SJSA1 (cell line): ENCODE data around the gene DDX59. TPM values are rescaled to one million over a fixed set of nuclear protein-coding genes. Genes with fewer than 3 reads are reported as not detected.

Experiments
- DNase-seq, 2 experiments: peaks; one replicate each; pipeline ENCODE4 v3.0.0-alpha.2; 2015 to 2020; ENCODE audit warnings: low spot score in 2 of 2, low read depth in 1 of 2
- H3K27ac ChIP-seq: fragments of 250-450 bp; sonication (Bioruptor Pico); 2 replicates; pipeline ENCODE4 v1.5.1; 2020; ENCODE audit warnings: mild to moderate bottlenecking, moderate library complexity
- H3K27me3 ChIP-seq: fragments of 250-450 bp; sonication (Bioruptor Pico); replicated peaks from 2 replicates; pipeline ENCODE4 v1.5.1; 2020; ENCODE audit warnings: mild to moderate bottlenecking, moderate library complexity
- H3K36me3 ChIP-seq: fragments of 250-450 bp; sonication (Bioruptor Pico); 2 replicates; pipeline ENCODE4 v1.5.1; 2020; ENCODE audit warnings: mild to moderate bottlenecking
- H3K4me1 ChIP-seq: fragments of 250-450 bp; sonication (Bioruptor Pico); replicated peaks from 2 replicates; pipeline ENCODE4 v1.6.1; 2021; ENCODE audit warnings: mild to moderate bottlenecking
- H3K4me3 ChIP-seq: fragments of 250-450 bp; sonication (Bioruptor Pico); 2 replicates; pipeline ENCODE4 v1.5.1; 2020; ENCODE audit warnings: mild to moderate bottlenecking
- H3K9me3 ChIP-seq: fragments of 250-450 bp; sonication (Bioruptor Pico); replicated peaks from 2 replicates; pipeline ENCODE4 v1.5.1; 2020; ENCODE audit warnings: mild to moderate bottlenecking
- total RNA-seq: library from RNA; depleted of rRNA; stranded (reverse); fragments of >200 nt; shearing (Covaris generic); gene quantifications from 2 replicates; pipeline ENCODE4 v1.2.3, GENCODE V29; 2014

Gene DDX59
- total RNA-seq, 1 experiment from 2014 or later, result 16.5 TPM

DNA sequence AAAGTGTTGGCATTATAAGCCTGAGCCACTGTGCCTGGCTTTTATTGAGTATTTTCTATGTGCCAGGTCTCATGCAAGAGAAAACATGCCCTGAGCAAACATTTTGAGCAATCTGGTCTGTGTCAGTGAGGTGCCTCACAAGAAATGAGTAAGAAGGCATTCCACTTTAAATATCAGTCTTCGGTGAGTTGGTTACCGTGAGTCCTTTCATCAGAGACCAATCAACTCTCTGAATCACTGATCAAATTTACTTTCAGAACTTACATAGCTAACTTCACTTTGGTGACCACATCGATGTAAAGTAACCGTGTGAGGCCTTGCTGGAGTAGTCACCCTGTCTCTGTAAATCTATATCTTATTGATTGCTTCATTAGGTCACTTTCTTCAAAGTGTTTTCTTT, 14.3 kb upstream of the DDX59 start:
- Histone ChIP-seq H3K27ac (no peak overlapping the region), H3K36me3 (no peaks in the 10 kb centered on the region)
- no peak for DNase-seq

DNA sequence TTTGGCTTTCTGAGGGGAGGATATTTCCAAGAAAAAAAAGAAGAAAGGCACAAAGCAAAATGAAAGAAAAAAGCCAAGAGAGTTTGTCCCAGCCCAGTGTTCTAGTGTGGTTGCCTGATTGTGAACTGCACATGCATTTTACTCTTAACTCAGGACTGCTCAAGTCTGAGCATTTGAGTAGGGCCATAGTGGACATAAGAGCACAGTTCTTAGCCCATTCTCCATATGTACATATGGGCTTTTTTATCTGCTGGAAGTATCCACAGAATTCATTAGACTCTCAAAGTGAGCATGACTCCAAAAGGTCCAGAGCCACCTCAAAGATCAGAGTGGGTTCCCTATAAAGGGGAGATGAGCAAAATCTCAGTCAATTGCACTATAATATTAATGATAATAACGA, 13.6 kb upstream of the DDX59 start:
- no peak overlapping the region for H3K4me3 ChIP-seq
- no peaks in the 10 kb centered on the region for H3K9me3 ChIP-seq
- H3K4me1 ChIP-seq, result no peaks in the 10 kb centered on the region
- no peak overlapping the region for H3K27ac ChIP-seq
- no peaks in the 10 kb centered on the region for H3K36me3 ChIP-seq
- no peak for DNase-seq
- H3K27me3 ChIP-seq, result peaks cover 2% of the 10 kb centered on the region; the same call in 1 of the 2 replicates

More for the DNA sequence above, 14.3 kb upstream of the DDX59 start:
- Histone ChIP-seq H3K27me3 (peaks cover 2% of the 10 kb centered on the region; the same call in 1 of the 2 replicates), H3K4me1 (no peaks in the 10 kb centered on the region), H3K4me3 (no peak overlapping the region), H3K9me3 (no peaks in the 10 kb centered on the region)

DNA sequence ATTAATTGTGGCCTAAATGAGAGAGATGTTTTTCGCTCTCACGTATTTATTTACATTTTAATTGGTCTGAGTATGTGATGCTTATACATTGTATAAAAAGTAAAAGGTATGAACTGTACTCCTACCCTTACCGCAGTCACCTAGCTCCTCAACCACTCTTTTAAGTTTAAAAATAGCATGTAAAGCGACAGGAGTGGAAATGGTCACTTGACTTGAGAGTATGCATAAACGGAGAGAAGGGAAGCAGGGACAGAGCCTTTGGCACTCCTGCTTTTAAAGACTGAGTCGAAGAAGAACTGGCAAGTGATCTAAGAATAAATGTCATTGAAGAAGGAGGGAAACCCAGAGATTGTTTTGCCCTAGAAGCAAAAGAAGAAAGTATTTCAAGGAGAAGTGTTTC, 11.5 kb upstream of the DDX59 start:
- Histone ChIP-seq H3K4me3 (no peak overlapping the region), H3K4me1 (no peaks in the 10 kb centered on the region), H3K9me3 (no peaks in the 10 kb centered on the region), H3K36me3 (no peaks in the 10 kb centered on the region), H3K27me3 (no peaks in the 10 kb centered on the region), H3K27ac (no peak overlapping the region)
- DNase-seq, result no peak

DNA sequence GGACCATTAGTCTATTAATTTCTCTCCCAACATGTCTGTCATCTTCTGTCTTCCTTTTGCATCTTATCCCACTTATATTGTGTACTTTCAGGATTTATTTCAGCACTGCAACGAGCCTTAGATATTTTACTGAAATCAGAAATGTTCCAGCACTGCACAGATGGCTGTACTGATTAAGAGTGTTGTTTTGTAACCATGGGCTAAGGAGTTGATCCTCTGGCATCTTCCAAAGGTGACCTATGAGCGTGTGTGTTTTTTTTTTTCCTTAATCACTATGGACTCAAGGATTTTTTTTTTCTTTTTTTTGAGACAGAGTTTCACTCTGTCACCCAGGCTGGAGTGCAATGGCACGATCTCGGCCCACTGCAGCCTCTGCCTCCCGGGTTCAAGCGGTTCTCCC, 7.1 kb upstream of the DDX59 start:
- H3K27ac ChIP-seq, result no peak overlapping the region
- no peaks in the 10 kb centered on the region for H3K36me3 ChIP-seq
- H3K4me1 ChIP-seq, result no peaks in the 10 kb centered on the region
- DNase-seq, result no peak
- no peak overlapping the region for H3K4me3 ChIP-seq
- no peaks in the 10 kb centered on the region for H3K27me3 ChIP-seq
- no peaks in the 10 kb centered on the region for H3K9me3 ChIP-seq

DNA sequence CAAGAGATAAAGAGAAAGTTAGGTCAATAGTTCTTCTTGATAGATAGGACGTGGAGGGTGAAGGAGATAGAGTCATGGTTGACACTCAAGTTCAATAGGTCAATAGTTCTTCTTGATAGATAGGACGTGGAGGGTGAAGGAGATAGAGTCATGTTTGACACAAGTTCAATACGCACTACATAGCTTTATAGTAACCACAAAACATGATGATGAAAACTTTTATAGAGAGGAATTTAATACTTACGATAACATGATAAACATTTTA, 5.8 kb upstream of the DDX59 start:
- no peak for DNase-seq
- no peak overlapping the region for H3K27ac ChIP-seq

DNA sequence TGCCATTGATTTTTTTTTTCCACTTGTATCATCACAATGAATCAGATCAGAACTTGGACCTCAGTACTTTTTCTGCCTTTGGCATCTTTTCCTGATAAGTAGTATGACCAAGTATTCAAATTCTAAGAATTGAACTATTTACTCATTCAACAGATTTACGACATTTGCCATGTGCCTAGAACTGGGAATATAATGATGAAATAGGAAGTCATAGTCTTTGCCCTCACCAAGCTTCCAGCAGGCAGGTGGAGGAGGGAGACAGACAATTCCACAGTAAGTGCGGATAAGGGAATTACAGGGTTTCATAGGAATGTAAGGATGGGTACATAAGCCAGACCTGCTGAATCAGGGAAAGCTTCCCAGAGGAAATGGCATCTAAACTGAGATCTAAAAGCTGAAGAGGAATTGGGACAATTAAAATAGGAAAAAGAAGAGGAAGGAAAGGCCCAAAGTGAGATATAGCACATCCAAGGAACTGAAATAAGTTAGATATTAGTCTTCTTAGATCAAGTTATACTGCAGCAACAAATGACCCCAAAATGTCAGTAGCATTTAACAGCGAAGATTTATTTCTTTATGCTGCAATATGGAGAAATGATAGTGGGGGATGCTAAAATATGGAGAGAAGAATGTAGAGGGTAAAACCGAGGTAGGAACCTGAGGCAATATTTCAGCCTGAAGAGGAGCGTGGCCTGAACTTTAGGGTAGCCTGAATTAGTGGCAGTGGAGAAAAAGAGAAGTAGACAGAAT, 5.3 kb upstream of the DDX59 start:
- Histone ChIP-seq H3K36me3 (no peaks in the 10 kb centered on the region), H3K27ac (no peak overlapping the region), H3K27me3 (no peaks in the 10 kb centered on the region), H3K4me1 (0 out of 2 replicates have a peak, but pooled peaks cover 3% of the 10 kb centered on the region), H3K4me3 (no peak overlapping the region), H3K9me3 (no peaks in the 10 kb centered on the region)
- no peak for DNase-seq

More for the DNA sequence above, 5.8 kb upstream of the DDX59 start:
- H3K27me3 ChIP-seq, result no peaks in the 10 kb centered on the region
- H3K36me3 ChIP-seq, result no peaks in the 10 kb centered on the region
- no peak overlapping the region for H3K4me3 ChIP-seq
- 0 out of 2 replicates have a peak, but pooled peaks cover 3% of the 10 kb centered on the region for H3K4me1 ChIP-seq
- H3K9me3 ChIP-seq, result no peaks in the 10 kb centered on the region

DNA sequence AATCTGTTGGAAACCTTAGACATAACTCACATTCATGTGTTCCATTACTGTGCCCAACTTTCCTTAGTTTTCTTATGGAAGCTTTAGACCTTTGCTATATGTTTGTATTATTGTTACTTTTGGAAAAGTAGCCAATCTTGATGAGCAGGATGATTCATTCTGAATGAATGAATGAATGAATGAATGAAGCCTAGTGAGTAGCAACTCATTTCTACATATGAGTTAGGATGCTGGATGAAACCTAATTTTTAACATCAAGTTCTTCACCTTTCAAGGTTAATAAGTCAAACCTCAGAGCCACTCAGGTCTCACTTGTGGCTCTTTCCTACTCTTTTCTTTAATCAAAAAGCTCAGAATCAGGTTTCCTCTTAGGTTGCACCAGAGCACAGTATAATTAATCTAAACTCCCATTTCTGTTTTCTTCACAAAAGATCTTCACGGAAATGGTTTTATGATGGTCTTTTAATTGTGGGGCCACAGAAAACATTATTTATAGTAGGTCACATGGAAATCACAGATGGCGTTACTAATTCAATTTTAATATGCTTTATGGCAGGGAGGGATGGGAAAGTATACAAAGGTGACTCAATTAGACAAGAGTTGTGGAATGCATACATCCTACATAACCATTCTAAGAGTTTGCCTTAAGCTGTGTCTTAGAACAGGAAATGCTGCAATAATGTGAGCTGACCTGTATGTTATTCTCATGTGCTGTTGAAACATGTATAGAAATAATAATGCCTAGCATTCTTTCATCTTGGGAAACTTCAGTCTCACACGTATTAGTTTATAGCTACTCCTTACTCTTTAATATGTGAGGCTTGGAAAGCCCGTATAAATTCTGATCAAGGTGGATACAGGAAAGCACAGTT, 4.5 kb upstream of the DDX59 start:
- peaks cover 3% of the 10 kb centered on the region for H3K36me3 ChIP-seq
- H3K4me1 ChIP-seq, result 0 out of 2 replicates have a peak, but pooled peaks cover 3% of the 10 kb centered on the region
- no peak overlapping the region for H3K27ac ChIP-seq
- H3K9me3 ChIP-seq, result no peaks in the 10 kb centered on the region
- no peaks in the 10 kb centered on the region for H3K27me3 ChIP-seq
- H3K4me3 ChIP-seq, result no peak overlapping the region
- no peak for DNase-seq

DNA sequence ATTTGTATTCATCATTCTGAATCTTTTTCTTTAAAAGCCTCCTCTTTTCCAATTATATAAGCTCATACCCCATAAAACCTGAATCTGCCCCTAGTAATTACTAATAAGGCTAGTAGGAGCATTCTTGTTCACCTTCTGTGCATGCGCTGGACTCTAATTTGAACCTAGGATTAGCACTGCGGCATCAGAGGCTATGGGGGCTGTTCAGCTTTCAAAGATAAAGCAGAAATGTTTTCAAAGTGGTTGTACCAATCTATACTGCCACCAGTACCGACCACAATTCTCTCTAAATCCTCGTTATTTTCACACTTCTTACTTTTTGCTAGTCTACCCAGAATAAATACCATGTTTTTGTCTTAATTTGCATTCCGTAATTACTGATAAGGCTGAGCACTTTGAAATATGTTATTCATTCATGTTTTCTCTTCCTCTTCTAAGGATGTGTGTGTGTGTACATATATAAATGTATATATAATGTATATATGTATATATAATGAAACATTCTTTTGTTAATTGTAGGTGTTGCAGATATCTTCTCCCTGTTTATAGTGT, 1.6 kb upstream of the DDX59 start:
- H3K36me3 ChIP-seq, result peaks cover 5% of the 10 kb centered on the region
- H3K4me1 ChIP-seq, result peaks cover 8% of the 10 kb centered on the region; the same call in 1 of the 2 replicates
- no peak overlapping the region for H3K4me3 ChIP-seq
- H3K9me3 ChIP-seq, result no peaks in the 10 kb centered on the region
- no peak overlapping the region for H3K27ac ChIP-seq
- H3K27me3 ChIP-seq, result no peaks in the 10 kb centered on the region
- no peak for DNase-seq

DNA sequence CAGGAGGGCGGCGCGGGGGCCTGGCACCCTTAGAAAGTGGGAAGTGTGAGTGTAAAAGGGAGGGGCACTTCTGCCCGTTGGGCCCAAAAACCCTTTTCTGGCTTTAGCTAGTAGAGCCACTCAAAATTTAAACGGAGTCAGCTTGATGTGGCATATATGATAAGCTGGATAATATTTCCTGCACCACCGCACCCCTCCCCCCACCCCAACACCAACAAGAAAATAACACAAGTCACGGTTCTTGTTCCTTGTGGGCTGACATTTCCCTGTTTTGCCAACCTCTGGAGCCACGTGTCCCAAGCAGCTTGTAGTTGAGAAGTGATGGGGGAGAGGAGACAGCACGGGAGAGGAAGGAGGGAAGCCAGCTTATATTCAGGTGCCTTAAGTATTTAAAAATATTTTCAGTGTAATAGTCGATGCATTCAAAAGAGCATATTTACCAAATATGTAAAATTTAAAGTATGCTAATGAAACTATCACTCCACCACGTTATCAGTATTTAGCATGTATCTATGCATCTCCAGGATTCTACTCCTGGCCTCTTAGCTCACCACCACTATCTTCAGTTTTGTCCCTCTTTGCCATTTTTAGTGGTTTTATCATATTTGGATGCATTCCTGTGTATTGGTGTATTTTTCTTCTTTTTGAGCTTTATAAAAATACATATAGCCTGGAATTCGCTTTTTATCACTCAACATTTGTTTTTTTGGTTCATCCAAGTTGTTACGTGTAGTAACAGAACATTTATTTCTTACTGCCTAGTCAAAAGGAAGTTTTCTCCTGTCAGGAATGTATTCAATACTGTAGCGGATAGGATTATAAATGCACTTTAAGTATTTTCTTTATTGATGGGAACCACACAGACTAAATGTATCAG, 773 bp upstream of the DDX59 start:
- peak in 1 of 2 experiments; percentile 48 for DNase-seq
- Histone ChIP-seq H3K27ac (peak overlapping the region; percentile 100), H3K27me3 (no peaks in the 10 kb centered on the region), H3K4me1 (peaks cover 8% of the 10 kb centered on the region; the same call in 1 of the 2 replicates), H3K9me3 (no peaks in the 10 kb centered on the region), H3K36me3 (peaks cover 12% of the 10 kb centered on the region), H3K4me3 (peak overlapping the region; percentile 91)

DNA sequence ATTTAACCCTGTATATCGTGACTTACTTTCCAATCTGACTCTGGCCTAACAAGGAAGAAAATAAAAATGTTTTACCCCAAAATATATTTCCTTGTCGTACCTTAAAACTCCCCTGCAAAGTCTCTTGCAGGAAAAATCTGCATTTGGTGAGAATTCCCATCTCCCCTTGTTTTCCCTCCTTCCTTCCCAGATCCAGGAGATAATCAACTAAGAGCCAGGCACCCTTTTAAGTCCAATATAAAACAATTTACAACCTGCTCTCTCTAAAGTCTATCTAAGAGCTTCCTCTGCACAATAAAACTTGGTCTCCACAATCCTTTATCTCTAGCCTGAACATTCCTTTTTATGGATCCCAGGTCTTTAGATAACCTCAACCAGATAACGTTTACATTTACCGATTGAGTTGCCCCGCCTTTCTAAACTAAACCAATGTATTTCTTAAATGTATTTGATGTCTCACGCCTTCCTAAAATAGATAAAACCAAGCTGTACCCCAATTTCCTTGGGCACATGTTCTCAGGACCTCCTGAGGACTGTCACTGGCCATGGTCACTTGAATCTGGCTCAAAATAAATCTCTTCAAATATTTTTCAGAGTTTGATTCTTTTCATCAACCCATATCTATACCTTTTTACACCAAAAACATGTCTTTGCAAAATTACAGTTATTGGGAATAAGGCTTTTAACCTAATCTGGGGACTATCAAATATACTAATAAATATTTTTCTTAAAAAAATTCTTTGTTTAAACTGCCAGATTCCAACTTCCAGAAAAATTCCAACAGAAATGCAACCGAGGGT, 993 bp downstream of the DDX59 start:
- H3K4me1 ChIP-seq, result peaks cover 8% of the 10 kb centered on the region; the same call in 1 of the 2 replicates
- peak in 1 of 2 experiments; percentile 14 for DNase-seq
- peaks cover 23% of the 10 kb centered on the region for H3K36me3 ChIP-seq
- no peaks in the 10 kb centered on the region for H3K27me3 ChIP-seq
- H3K9me3 ChIP-seq, result no peaks in the 10 kb centered on the region
- peak overlapping the region; percentile 100 for H3K27ac ChIP-seq
- H3K4me3 ChIP-seq, result peak overlapping the region; percentile 91

DNA sequence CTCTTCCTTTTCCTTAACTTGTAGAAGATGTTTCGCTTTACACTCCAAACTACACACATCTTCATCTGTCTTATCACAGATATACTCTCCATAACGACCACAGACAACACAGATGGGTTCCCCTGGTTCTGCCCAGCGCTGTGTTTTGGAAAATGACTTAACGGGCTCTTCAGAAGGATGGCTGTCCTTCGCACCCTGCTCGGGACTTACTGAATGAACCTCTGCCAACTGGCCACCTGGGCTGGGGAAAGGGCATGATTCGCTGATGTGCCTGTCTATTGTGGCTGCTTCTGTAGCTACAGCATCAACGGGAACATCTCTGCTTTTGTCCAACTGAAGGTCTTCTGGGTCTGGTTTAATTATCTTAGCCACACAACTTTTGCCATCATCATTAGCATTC, 3.4 kb downstream of the DDX59 start:
- peaks cover 8% of the 10 kb centered on the region; the same call in 1 of the 2 replicates for H3K4me1 ChIP-seq
- no peak overlapping the region for H3K27ac ChIP-seq
- no peak overlapping the region for H3K4me3 ChIP-seq
- no peak for DNase-seq
- H3K36me3 ChIP-seq, result peaks cover 36% of the 10 kb centered on the region
- no peaks in the 10 kb centered on the region for H3K27me3 ChIP-seq
- H3K9me3 ChIP-seq, result no peaks in the 10 kb centered on the region

DNA sequence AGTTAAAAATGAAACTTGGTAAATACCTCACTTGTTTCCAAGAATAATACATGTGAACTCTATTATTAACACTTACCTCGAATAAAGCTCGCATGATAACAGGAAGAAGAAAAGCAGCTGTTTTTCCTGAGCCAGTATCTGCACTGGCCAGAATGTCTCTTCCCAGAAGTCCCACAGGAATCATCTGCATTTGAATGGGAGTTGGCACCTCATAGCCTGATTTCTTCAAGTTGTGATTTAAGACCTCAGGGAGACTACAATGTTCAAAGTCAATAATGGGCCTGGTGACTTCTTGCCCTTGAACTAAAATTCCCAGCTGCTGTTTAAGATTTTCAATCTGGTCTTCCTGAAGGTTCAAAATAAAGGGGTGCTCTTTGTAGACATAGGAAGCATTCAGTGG, 3.8 kb downstream of the DDX59 start:
- no peaks in the 10 kb centered on the region for H3K27me3 ChIP-seq
- H3K9me3 ChIP-seq, result no peaks in the 10 kb centered on the region
- H3K36me3 ChIP-seq, result peaks cover 37% of the 10 kb centered on the region
- DNase-seq, result no peak
- peaks cover 8% of the 10 kb centered on the region; the same call in 1 of the 2 replicates for H3K4me1 ChIP-seq
- H3K4me3 ChIP-seq, result no peak overlapping the region
- H3K27ac ChIP-seq, result no peak overlapping the region
